ENCODE data around the gene GLIPR1. TPM values are rescaled to one million over a fixed set of nuclear protein-coding genes. Genes with fewer than 3 reads are reported as not detected.
"Not testable (repeated sequence)": the region's sequence is repeated elsewhere in the genome, so short reads cannot be mapped to it uniquely, and the experiment has no call there.

The GLIPR1 gene
- polyA plus RNA-seq (2012; ENCODE audit: missing spikeins), result 25.8 TPM

DNA sequence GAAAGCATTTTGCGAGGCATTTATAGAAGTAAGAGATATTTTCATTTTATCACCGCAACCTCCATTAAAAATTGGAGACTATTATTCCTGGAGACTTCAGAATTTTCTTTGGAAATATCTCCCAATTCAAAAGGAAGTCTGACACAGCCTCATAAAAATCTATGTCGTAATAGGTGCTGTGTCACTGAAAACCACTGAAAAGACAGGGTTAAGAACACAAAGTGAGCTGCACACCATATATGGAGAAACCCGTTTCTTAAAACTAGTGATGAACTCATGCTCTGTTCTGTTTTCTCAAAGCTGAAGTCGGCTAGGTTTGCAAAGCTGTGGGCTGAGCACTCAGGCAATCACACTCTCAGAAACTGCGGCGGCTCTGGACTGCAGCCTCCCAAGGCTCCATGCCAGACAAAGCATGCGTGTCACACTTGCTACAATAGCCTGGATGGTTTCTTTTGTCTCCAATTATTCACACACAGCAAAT is at the start of gene GLIPR1:
Gene GLIPR1, plus strand, starts transcription at position 287 of the 481 bp plus-strand sequence. Its CDS starts 126 bp downstream, at position 413.
- TF ChIP-seq TAF1 (IDR thresholded peaks at IDR 0.05; ENCODE audit: borderline replicate concordance, low read depth, low read length) (peak; percentile 91), POLR2A (IDR thresholded peaks at IDR 0.05; ENCODE audit: low read depth, low read length) (peak; percentile 98), POLR2AphosphoS5 (IDR thresholded peaks at IDR 0.05; ENCODE audit: low read depth, low read length) (peak; percentile 97)
- DNase-seq (ENCODE audit: insufficient read length), result peak; percentile 25
- FAIRE-seq, result peak; percentile 91

DNA sequence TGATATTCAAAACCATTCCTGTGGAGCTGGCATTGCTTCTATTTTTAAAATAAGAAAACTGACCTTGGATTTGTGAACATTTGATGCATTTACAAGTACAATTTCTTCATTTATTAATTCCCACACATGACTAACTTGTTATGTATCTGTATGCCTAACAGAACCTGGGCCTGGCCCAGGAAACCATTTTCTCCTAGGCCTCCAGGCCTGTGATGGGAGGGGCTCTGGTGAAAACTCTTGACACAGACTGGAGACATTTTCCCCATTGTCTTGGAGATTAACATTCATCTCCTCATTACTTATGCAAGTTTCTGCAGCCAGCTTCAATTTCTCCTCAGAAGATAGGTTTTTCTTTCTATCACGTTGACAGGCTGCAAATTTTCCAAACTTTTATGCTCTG is 47.6 kb upstream of the GLIPR1 start:
- no peak for DNase-seq (ENCODE audit: insufficient read length)
- TF ChIP-seq POLR2AphosphoS5 (IDR thresholded peaks at IDR 0.05; ENCODE audit: low read depth, low read length) (no peak), TAF1 (IDR thresholded peaks at IDR 0.05; ENCODE audit: borderline replicate concordance, low read depth, low read length) (no peak), POLR2A (IDR thresholded peaks at IDR 0.05; ENCODE audit: low read depth, low read length) (no peak)
- FAIRE-seq, result no peak

DNA sequence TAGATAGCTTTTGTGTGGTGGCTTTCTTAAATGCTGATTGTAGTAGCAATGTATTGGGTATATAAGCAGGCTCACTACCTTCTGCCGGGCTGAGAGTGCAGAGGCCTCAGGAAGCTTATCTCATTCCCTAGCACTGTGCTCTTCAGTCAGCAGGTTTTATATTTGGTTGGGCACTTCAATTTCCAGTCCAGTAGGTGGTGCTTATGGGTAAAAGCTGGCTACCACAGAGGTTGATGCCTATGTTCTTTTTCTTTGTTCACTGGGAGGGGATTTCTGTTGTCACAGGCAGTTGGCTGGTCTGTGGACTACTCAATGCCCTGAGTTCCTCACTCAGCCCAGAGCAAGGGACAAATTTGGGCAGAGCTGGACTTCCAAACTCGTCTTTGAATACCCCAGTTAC is 43.0 kb upstream of the GLIPR1 start:
- no peak for DNase-seq (ENCODE audit: insufficient read length)
- no peak for FAIRE-seq
- TF ChIP-seq POLR2A (IDR thresholded peaks at IDR 0.05; ENCODE audit: low read depth, low read length) (no peak), TAF1 (IDR thresholded peaks at IDR 0.05; ENCODE audit: borderline replicate concordance, low read depth, low read length) (no peak), POLR2AphosphoS5 (IDR thresholded peaks at IDR 0.05; ENCODE audit: low read depth, low read length) (no peak)

DNA sequence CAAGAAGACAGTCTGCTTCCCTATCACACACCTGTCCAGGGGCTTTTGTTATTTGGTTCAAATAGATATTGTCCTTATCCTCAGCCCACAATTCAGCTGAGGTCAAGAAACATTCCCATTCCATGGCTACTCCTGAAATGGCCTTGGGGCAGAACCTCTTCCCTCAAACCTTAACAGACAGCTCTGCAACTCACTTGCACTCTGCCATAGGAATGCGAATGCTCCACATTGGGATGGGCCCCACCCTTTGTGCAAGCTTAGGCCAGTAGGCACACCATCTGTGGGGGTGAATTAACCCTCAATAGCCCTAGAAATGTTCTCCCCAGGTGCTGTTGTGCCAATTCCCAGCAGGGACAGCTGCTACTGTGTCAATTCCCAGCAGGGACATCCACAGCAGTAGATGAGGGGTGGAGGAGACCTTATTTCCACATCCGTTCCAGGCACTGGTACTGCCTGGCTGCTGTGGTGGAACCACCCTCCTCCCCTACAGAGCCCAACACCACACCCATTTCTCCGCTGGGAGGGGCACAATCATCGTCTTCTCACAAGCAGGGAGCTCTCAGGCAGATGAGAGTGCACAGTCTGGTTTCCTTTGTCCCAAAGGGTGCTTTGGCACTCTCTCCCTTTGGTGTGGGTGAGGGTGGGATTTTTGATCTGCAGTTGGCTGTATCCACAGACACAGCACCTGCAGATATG is 42.3 kb upstream of the GLIPR1 start:
- no peak for DNase-seq (ENCODE audit: insufficient read length)
- TF ChIP-seq TAF1 (IDR thresholded peaks at IDR 0.05; ENCODE audit: borderline replicate concordance, low read depth, low read length), result no peak
- no peak for TF ChIP-seq POLR2A (IDR thresholded peaks at IDR 0.05; ENCODE audit: low read depth, low read length)
- TF ChIP-seq POLR2AphosphoS5 (IDR thresholded peaks at IDR 0.05; ENCODE audit: low read depth, low read length), result no peak
- FAIRE-seq, result no peak

DNA sequence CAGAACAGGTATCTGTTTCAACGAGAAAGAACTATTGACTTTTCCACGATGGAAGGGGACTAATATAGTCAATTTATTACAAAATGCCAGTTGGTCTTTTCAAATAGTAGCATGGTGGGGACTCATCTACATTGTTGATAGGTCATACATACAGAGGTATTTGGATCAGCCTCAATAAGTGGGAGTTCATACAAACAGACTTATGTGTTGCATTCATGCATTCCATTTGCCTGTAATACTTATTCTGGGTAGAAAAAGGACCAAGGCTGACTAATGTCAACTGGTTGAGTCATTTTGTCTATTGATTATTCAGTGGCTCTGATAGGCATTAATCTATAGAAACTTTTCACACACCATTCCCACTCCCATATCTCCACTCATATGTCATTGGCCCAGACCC is 41.5 kb upstream of the GLIPR1 start:
- FAIRE-seq (no peak), DNase-seq (ENCODE audit: insufficient read length) (no peak)
- TF ChIP-seq POLR2A (IDR thresholded peaks at IDR 0.05; ENCODE audit: low read depth, low read length) (no peak), TAF1 (IDR thresholded peaks at IDR 0.05; ENCODE audit: borderline replicate concordance, low read depth, low read length) (no peak), POLR2AphosphoS5 (IDR thresholded peaks at IDR 0.05; ENCODE audit: low read depth, low read length) (no peak)

- TF ChIP-seq POLR2A (IDR thresholded peaks at IDR 0.05; ENCODE audit: low read depth, low read length), result no peak
- TF ChIP-seq TAF1 (IDR thresholded peaks at IDR 0.05; ENCODE audit: borderline replicate concordance, low read depth, low read length), result no peak
- TF ChIP-seq POLR2AphosphoS5 (IDR thresholded peaks at IDR 0.05; ENCODE audit: low read depth, low read length), result no peak
- FAIRE-seq (no peak), DNase-seq (ENCODE audit: insufficient read length) (no peak)
Measured at GRCh38 chr12:75439930-75440329, 40.6 kb upstream of the GLIPR1 start.

DNA sequence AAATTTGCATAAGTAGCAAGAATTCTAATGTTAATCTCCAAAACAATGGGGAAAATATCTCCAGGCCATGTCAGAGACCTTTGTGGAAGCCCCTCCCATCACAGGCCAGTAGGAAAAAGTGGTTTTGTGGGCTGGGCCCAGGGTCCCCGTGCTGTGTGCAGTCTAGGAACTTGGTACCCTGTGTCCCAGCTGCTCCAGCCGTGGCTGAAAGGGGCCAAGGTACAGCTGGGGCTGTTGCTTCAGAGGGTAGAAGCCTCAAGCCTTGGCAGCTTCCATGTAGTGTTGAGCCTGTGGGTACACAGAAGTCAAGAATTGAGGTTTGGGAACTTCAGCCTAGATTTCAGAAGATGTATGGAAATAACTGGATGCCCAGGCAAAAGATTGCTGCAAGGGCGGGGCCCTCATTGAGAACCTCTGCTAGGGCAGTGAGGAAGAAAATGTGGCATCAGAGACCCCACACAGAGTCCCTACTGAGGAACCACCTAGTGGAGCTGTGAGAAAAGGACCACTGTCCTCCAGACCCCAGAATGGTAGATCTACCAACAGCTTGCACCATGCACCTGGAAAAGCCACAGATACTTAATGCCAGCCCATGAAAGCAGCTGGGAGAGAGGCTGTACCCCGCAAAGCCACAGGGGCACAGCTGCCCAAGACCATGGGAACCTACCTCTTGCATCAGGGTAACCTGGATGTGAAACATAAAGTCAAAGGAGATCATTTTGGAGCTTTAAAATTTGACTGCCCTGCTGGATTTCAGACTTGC is 38.7 kb upstream of the GLIPR1 start:
- not testable (repeated sequence) for FAIRE-seq; DNase-seq (ENCODE audit: insufficient read length)

DNA sequence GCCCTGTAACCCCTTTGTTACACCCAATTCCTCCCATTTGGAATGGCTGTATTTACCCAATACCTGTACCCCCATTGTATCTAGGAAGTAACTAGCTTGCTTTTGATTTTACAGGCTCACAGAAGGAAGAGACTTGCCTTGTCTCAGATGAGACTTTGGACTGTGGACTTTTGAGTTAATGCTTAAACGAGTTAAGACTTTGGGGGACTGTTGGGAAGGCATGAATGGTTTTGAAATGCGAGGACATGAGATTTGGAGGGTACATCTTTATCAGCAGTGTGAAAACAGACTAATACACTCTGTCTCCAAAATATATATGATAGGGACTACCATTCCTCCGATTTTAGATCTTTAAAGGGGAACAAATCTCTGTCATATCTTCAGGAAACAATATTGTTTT is 38.1 kb upstream of the GLIPR1 start:
- not testable (repeated sequence) for FAIRE-seq; DNase-seq (ENCODE audit: insufficient read length)

DNA sequence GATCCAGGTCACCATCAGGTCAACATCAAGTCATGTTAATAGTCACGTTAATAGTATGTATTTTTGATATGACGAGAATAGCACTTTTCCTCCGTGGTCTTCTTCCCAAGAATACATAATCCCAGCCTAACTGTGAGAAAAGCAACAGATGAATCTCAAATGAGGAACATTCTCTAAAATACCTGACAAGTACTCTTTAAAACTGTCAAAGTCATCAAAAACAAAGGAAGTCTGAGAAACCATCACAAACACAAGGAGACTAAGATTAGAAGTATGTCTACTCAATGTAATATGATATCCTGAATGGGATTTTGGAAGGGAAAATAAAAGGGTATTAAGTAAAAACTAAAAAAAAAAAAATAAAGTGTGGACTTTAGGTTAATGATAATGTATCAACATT is 36.8 kb upstream of the GLIPR1 start:
- TF ChIP-seq POLR2AphosphoS5 (IDR thresholded peaks at IDR 0.05; ENCODE audit: low read depth, low read length) (no peak), POLR2A (IDR thresholded peaks at IDR 0.05; ENCODE audit: low read depth, low read length) (no peak)
- FAIRE-seq (no peak), DNase-seq (ENCODE audit: insufficient read length) (no peak)

DNA sequence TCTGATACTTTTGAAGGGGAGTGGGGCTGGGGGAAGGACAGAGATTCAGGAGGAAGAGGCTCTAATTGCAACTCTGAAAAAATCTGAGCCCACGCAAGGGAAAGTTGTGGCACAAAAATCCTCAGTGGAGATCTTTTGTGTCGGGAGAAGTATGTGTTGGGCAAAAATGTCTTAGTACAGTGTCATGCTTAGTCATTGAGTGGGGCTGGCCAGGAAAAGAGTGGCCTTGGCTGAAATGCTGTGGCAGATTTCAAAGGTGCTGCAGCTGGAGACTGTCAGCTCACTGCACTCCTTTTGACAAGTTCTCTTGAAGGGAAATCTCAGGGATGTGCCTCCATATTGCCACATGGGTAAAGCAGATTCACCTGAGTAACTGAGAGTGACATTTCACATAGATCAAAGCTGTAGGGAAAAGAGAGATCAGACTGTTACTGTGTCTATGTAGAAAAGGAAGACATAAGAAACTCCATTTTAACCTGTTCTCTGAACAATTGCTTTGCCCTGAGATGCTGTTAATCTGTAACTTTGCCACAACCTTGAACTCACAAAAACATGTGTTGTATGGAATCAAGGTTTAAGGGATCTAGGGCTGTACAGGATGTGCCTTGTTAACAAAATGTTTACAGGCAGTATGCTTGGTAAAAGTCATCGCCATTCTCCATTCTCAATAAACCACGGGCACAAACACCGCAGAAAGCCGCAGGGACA is 36.0 kb upstream of the GLIPR1 start:
- DNase-seq (ENCODE audit: insufficient read length) (no peak), FAIRE-seq (no peak)
- TF ChIP-seq TAF1 (IDR thresholded peaks at IDR 0.05; ENCODE audit: borderline replicate concordance, low read depth, low read length) (no peak), POLR2AphosphoS5 (IDR thresholded peaks at IDR 0.05; ENCODE audit: low read depth, low read length) (no peak), POLR2A (IDR thresholded peaks at IDR 0.05; ENCODE audit: low read depth, low read length) (no peak)

DNA sequence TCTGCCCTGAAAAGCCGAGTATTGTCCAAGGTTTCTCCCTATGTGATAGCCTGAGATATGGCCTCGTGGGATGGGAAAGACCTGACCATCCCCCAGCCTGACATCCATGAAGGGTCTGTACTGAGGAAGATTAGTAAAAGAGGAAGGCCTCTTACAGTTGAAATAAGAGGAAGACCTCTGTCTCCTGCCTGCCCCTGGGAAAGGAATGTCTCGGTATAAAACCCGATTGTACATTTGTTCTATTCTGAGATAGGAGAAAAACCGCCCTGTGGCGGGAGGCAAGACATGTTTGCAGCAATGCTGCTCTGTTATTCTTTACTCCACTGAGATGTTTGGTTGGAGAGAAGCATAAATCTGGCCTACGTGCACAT is 35.4 kb upstream of the GLIPR1 start:
- not testable (repeated sequence) for FAIRE-seq; DNase-seq (ENCODE audit: insufficient read length)

DNA sequence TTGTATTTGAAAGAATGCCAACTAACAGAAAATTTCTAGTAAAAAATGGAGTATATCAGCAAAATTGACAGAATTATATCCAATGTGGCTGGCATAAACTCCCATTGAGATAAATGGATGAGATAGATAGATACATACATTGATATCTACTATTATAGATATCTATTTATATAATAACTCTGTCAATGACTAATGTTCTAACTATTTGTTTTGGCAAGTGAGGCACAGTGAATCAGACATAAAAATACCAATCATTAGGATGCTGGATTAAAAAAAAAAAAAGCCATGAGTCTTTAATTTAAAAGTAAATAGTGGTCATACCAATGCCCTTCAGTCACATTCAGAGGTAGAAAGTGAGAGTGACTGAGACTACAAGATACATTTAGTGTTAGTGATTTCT is 33.7 kb upstream of the GLIPR1 start:
- no peak for DNase-seq (ENCODE audit: insufficient read length)
- no peak for FAIRE-seq

More for the DNA sequence above, 33.7 kb upstream of the GLIPR1 start:
- TF ChIP-seq POLR2AphosphoS5 (IDR thresholded peaks at IDR 0.05; ENCODE audit: low read depth, low read length) (no peak), POLR2A (IDR thresholded peaks at IDR 0.05; ENCODE audit: low read depth, low read length) (no peak), TAF1 (IDR thresholded peaks at IDR 0.05; ENCODE audit: borderline replicate concordance, low read depth, low read length) (no peak)
